OCI-LY3 (cell line): Measurements from ENCODE around the gene WLS.

Source experiments
- H2AFZ ChIP-seq: fragments of 200-600, 300-600 bp; shearing (Covaris generic); 2 replicates; pipeline ENCODE4 v1.6.0; 2014; ENCODE audit warnings: antibody characterized with exemption, low read depth, low read length
- H3K27ac ChIP-seq: fragments of 200-600, 300-600 bp; sonication (generic); 2 replicates; pipeline ENCODE4 v1.5.1; 2014; ENCODE audit warnings: mild to moderate bottlenecking, low read length, moderate library complexity, mixed read lengths
- H3K27me3 ChIP-seq: fragments of 200-600, 300-600 bp; sonication (generic); 2 replicates; pipeline ENCODE4 v1.6.1; 2014; ENCODE audit warnings: low read depth, low read length, mixed read lengths
- H3K36me3 ChIP-seq: fragments of 200-600, 300-600 bp; sonication (generic); replicated peaks from 2 replicates; pipeline ENCODE3; 2014; ENCODE audit warnings: low read depth, low read length, mixed read lengths
- H3K4me1 ChIP-seq: fragments of 300-600, 200-600 bp; sonication (generic); 2 replicates; pipeline ENCODE4 v1.6.1; 2014; ENCODE audit warnings: low read length, mixed read lengths
- H3K4me2 ChIP-seq: fragments of 200-600, 300-600 bp; sonication (generic); 2 replicates; pipeline ENCODE4 v1.6.1; 2014; ENCODE audit warnings: low read length, mixed read lengths
- H3K4me3 ChIP-seq: fragments of 300-600, 200-600 bp; sonication (generic); 2 replicates; pipeline ENCODE4 v1.5.1; 2014; ENCODE audit warnings: antibody characterized with exemption, mild to moderate bottlenecking, low read length, moderate library complexity
- H3K79me2 ChIP-seq: fragments of 300-600, 200-600 bp; shearing (Covaris generic); 2 replicates; pipeline ENCODE4 v1.6.1; 2014; ENCODE audit warnings: mild to moderate bottlenecking, low read length, mixed read lengths
- H3K9ac ChIP-seq: fragments of 300-600, 200-600 bp; shearing (Covaris generic); 2 replicates; pipeline ENCODE4 v1.6.0; 2014; ENCODE audit warnings: mild to moderate bottlenecking, low read length, moderate library complexity
- H3K9me3 ChIP-seq: fragments of 200-600, 300-600 bp; shearing (Covaris generic); 2 replicates; pipeline ENCODE4 v1.6.1; 2014; ENCODE audit warnings: low read length, mixed read lengths; ENCODE audit not compliant: insufficient read depth
- H4K20me1 ChIP-seq: fragments of 200-600, 300-600 bp; sonication (generic); 2 replicates; pipeline ENCODE4 v1.6.1; 2016; ENCODE audit warnings: low read length, mixed read lengths; ENCODE audit not compliant: insufficient read depth
- CTCF ChIP-seq: fragments of 200-600, 300-600 bp; sonication (generic); IDR thresholded peaks from 2 replicates; pipeline ENCODE4 v1.5.1; 2014; ENCODE audit warnings: antibody characterized with exemption, low read length, low read depth
- EZH2phosphoT487 ChIP-seq: fragments of 200-600 bp; shearing (Covaris generic); IDR thresholded peaks from 2 replicates; pipeline ENCODE4 v1.6.1; 2018; ENCODE audit warnings: antibody characterized with exemption, mixed run types, low read depth

WLS gene

GRCh38 chr1:68233202-68233601, 879 bp upstream of the WLS start:
- Histone ChIP-seq H3K27me3 (no peaks in the 10 kb centered on the region), H4K20me1 (no peaks in the 10 kb centered on the region), H2AFZ (no peak overlapping the region), H3K36me3 (no peaks in the 10 kb centered on the region), H3K9ac (no peak overlapping the region), H3K4me2 (no peak overlapping the region), H3K9me3 (no peaks in the 10 kb centered on the region), H3K79me2 (no peaks in the 10 kb centered on the region), H3K27ac (no peak overlapping the region), H3K4me3 (no peak overlapping the region), H3K4me1 (no peaks in the 10 kb centered on the region)
- no peak for TF ChIP-seq EZH2phosphoT487

GRCh38 chr1:68231627-68232288, 565 bp downstream of the WLS start:
- H3K27ac ChIP-seq: no peak overlapping the region
- no peak overlapping the region for H2AFZ ChIP-seq
- TF ChIP-seq CTCF: no peak
- no peak for TF ChIP-seq EZH2phosphoT487
- no peaks in the 10 kb centered on the region for H3K4me1 ChIP-seq
- H3K79me2 ChIP-seq: no peaks in the 10 kb centered on the region
- H3K4me3 ChIP-seq: no peak overlapping the region
- H3K27me3 ChIP-seq: no peaks in the 10 kb centered on the region
- H4K20me1 ChIP-seq: no peaks in the 10 kb centered on the region
- H3K4me2 ChIP-seq: no peak overlapping the region
- no peaks in the 10 kb centered on the region for H3K36me3 ChIP-seq
- H3K9me3 ChIP-seq: no peaks in the 10 kb centered on the region
- H3K9ac ChIP-seq: no peak overlapping the region

GRCh38 chr1:68230901-68231626, 1.3 kb downstream of the WLS start:
- no peaks in the 10 kb centered on the region for H3K27me3 ChIP-seq
- no peak for TF ChIP-seq EZH2phosphoT487
- no peak for TF ChIP-seq CTCF
- H3K36me3 ChIP-seq: no peaks in the 10 kb centered on the region
- H3K4me2 ChIP-seq: no peak overlapping the region
- H3K9ac ChIP-seq: no peak overlapping the region
- no peak overlapping the region for H3K27ac ChIP-seq
- H3K4me1 ChIP-seq: no peaks in the 10 kb centered on the region
- no peaks in the 10 kb centered on the region for H4K20me1 ChIP-seq
- H3K4me3 ChIP-seq: no peak overlapping the region
- no peak overlapping the region for H2AFZ ChIP-seq
- no peaks in the 10 kb centered on the region for H3K9me3 ChIP-seq
- H3K79me2 ChIP-seq: no peaks in the 10 kb centered on the region

- Histone ChIP-seq H3K27me3 (no peaks in the 10 kb centered on the region), H4K20me1 (no peaks in the 10 kb centered on the region), H2AFZ (no peak overlapping the region), H3K9me3 (no peaks in the 10 kb centered on the region), H3K79me2 (no peaks in the 10 kb centered on the region), H3K9ac (no peak overlapping the region), H3K4me1 (no peaks in the 10 kb centered on the region), H3K4me2 (no peak overlapping the region), H3K4me3 (no peak overlapping the region), H3K36me3 (no peaks in the 10 kb centered on the region), H3K27ac (no peak overlapping the region)
- TF ChIP-seq CTCF (no peak), EZH2phosphoT487 (no peak)
These were observed 1.9 kb downstream of the WLS start for GRCh38 chr1:68230484-68230802.
